K562 (cell line): ENCODE results near the gene SPATA24. TPM values are rescaled to one million over a fixed set of nuclear protein-coding genes. Genes with fewer than 3 reads are reported as not detected.

Experiments used
- ATF3 ChIP-seq, 2 experiments: fragments of 450-650 bp in 1 of 2; sonication (generic) in 1 of 2; formaldehyde crosslinking in 1 of 2; IDR thresholded peaks in 1 of 2; conservative IDR thresholded peaks in 1 of 2; 2 replicates each; pipeline versions ENCODE4 v1.6.1 to v1.8.1; 2016 to 2023; ENCODE audit warnings: mild to moderate bottlenecking in 2 of 2, moderate library complexity in 2 of 2, inconsistent platforms in 1 of 2, missing genetic modification reagents in 1 of 2
- DACH1 ChIP-seq: fragments of 450-650 bp; IDR thresholded peaks from 2 replicates; pipeline ENCODE4 v1.6.1; 2018; ENCODE audit not compliant: partially characterized antibody
- DIDO1 ChIP-seq: fragments of 450-650 bp; IDR thresholded peaks from 2 replicates; pipeline ENCODE4 v1.6.1; 2016; ENCODE audit warnings: low read depth, missing biosample characterization, missing genetic modification characterization
- ETV1 ChIP-seq: fragments of 450-650 bp; conservative IDR thresholded peaks from 2 replicates; pipeline ENCODE4 v1.6.1; 2016; ENCODE audit warnings: missing genetic modification characterization, control low read depth, low read depth, missing compliant biosample characterization
- FOXK1 ChIP-seq: sonication (generic); formaldehyde crosslinking; IDR thresholded peaks from 2 replicates; pipeline ENCODE4 v1.8.0; 2022; ENCODE audit warnings: missing genetic modification reagents, mild to moderate bottlenecking, borderline replicate concordance
- FOXM1 ChIP-seq, 2 experiments: fragments of 450-650 bp in 1 of 2; sonication (generic) in 1 of 2; formaldehyde crosslinking in 1 of 2; IDR thresholded peaks; 2 replicates each; pipeline versions ENCODE4 v1.6.1 to v1.9.0; 2017 to 2022; ENCODE audit warnings: low read depth in 2 of 2, mild to moderate bottlenecking in 2 of 2, missing genetic modification reagents in 1 of 2, moderate library complexity in 1 of 2
- MYBL2 ChIP-seq, 2 experiments: fragments of 450-650 bp in 1 of 2; sonication (generic) in 1 of 2; formaldehyde crosslinking in 1 of 2; IDR thresholded peaks; 2 replicates each; pipeline versions ENCODE4 v1.6.1 to v1.8.1; 2017 to 2022; ENCODE audit warnings: borderline replicate concordance in 1 of 2, inconsistent platforms in 1 of 2, low read depth in 1 of 2, mild to moderate bottlenecking in 1 of 2, missing genetic modification reagents in 1 of 2, moderate library complexity in 1 of 2
- PHB2 ChIP-seq: fragments of 450-650 bp; IDR thresholded peaks from 2 replicates; pipeline ENCODE4 v1.6.1; 2017; ENCODE audit warnings: low read depth
- POLR3A ChIP-seq: IDR thresholded peaks from 2 replicates; pipeline ENCODE4 v1.6.1; 2011; ENCODE audit warnings: borderline replicate concordance, mild to moderate bottlenecking, moderate library complexity; ENCODE audit not compliant: insufficient read length, insufficient read depth; ENCODE audit errors: extremely low read depth
- PTRF ChIP-seq: fragments of 450-650 bp; IDR thresholded peaks from 2 replicates; pipeline ENCODE4 v1.6.1; 2016; ENCODE audit warnings: mild to moderate bottlenecking, missing genetic modification characterization, missing compliant biosample characterization
- REST ChIP-seq, 2 experiments: fragments of 450-650 bp; formaldehyde crosslinking in 1 of 2; IDR thresholded peaks; 2 replicates each; pipeline versions ENCODE4 v1.4.0 to v1.6.1; 2014 to 2020; ENCODE audit warnings: mild to moderate bottlenecking in 2 of 2, borderline replicate concordance in 1 of 2, low read depth in 1 of 2
- SMARCB1 ChIP-seq: IDR thresholded peaks from 2 replicates; pipeline ENCODE4 v1.6.1; 2011; ENCODE audit warnings: improper control_type of control experiment, low read depth; ENCODE audit not compliant: insufficient read length
- SRSF3 ChIP-seq: fragments of 200-400 bp; formaldehyde crosslinking; IDR thresholded peaks from 2 replicates; pipeline ENCODE4 v1.6.1; 2016; ENCODE audit warnings: mild to moderate bottlenecking, low read length, moderate library complexity; ENCODE audit not compliant: insufficient read depth
- ZC3H4 ChIP-seq: sonication (generic); formaldehyde crosslinking; IDR thresholded peaks from 2 replicates; pipeline ENCODE4 v1.9.0; 2021; ENCODE audit warnings: missing genetic modification reagents, borderline replicate concordance
- ZNF507 ChIP-seq: conservative IDR thresholded peaks from 2 replicates; pipeline ENCODE4 v1.6.1; 2017; ENCODE audit warnings: missing genetic modification characterization, missing compliant biosample characterization
- polyA plus RNA-seq, 8 experiments: library from polyadenylated mRNA; depleted of rRNA in 4 of 8; stranded (reverse) in 5 of 8; unstranded in 3 of 8; fragments of >200 nt; fragmentation: Nextera tagmentation in 2 of 8; fragmentation: Illumina TruSeq in 1 of 8; extraction: Ambion mirVana in 2 of 8; extraction: Trizol in 1 of 8; gene quantifications; 2 replicates each; pipeline versions ENCODE4 v1.2.1 to v1.2.3, GENCODE V29; 2011 to 2014; ENCODE audit warnings: inconsistent platforms in 1 of 8, missing spikeins in 1 of 8
- total RNA-seq, 7 experiments: library from RNA; depleted of rRNA in 6 of 7; stranded (reverse); fragments of >200 nt in 6 of 7; fragmentation: Illumina TruSeq in 2 of 7; extraction: Trizol in 2 of 7; gene quantifications; 2 replicates each; pipeline versions ENCODE4 v1.2.1 to v1.2.3, GENCODE V29; 2011 to 2021; ENCODE audit warnings: low replicate concordance in 1 of 7
- TF ChIP-seq, protein P1 (sequence below): fragments of 450-650 bp; formaldehyde crosslinking; IDR thresholded peaks from 2 replicates; pipeline ENCODE4 v1.4.0; 2020; ENCODE audit warnings: mild to moderate bottlenecking

SPATA24 gene
- total and polyA plus RNA-seq, 9 of the 15 experiments (the other 6 are each of a cell fraction or from before 2014, with no cell fraction given) = 4.1 to 12.6 (median 8.0) TPM

- TF ChIP-seq REST (IDR thresholded peaks at IDR 0.05; ENCODE audit: borderline replicate concordance) = peak; percentile 94
- no peak for TF ChIP-seq REST (CRISPR knock-in tag; IDR thresholded peaks at IDR 0.05; ENCODE audit: low read depth)
- no peak for TF ChIP-seq PTRF (tag)
- TF ChIP-seq SRSF3 = no peak
- TF ChIP-seq POLR3A = no peak
- TF ChIP-seq, protein P1, sequence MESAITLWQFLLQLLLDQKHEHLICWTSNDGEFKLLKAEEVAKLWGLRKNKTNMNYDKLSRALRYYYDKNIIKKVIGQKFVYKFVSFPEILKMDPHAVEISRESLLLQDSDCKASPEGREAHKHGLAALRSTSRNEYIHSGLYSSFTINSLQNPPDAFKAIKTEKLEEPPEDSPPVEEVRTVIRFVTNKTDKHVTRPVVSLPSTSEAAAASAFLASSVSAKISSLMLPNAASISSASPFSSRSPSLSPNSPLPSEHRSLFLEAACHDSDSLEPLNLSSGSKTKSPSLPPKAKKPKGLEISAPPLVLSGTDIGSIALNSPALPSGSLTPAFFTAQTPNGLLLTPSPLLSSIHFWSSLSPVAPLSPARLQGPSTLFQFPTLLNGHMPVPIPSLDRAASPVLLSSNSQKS (CRISPR knock-in tag) = no peak
- no peak for TF ChIP-seq SMARCB1
- TF ChIP-seq DIDO1 (tag) = no peak
- no peak for TF ChIP-seq FOXK1 (CRISPR knock-in tag)
- peak; percentile 68 for TF ChIP-seq ATF3 (IDR thresholded peaks at IDR 0.05)
- TF ChIP-seq ATF3 (CRISPR knock-in tag; conservative IDR thresholded peaks at IDR 0.05) = no peak
- peak; percentile 30 for TF ChIP-seq DACH1
- no peak for TF ChIP-seq ZNF507 (tag)
- TF ChIP-seq MYBL2 (IDR thresholded peaks at IDR 0.05; ENCODE audit: low read depth) = no peak
- no peak for TF ChIP-seq MYBL2 (CRISPR knock-in tag; IDR thresholded peaks at IDR 0.05; ENCODE audit: borderline replicate concordance)
- TF ChIP-seq ETV1 (tag) = no peak
- no peak for TF ChIP-seq FOXM1 (IDR thresholded peaks at IDR 0.05; ENCODE audit: low read depth)
- no peak for TF ChIP-seq FOXM1 (CRISPR knock-in tag; IDR thresholded peaks at IDR 0.05; ENCODE audit: low read depth)
- no peak for TF ChIP-seq PHB2
- TF ChIP-seq ZC3H4 (CRISPR knock-in tag) = no peak
Observed at GRCh38 chr5:139422307-139422893, 18.5 kb upstream of the SPATA24 start (continued).
